Measurements from ENCODE around the gene EVI5L.

The EVI5L gene

GRCh38 chr19:7868671-7869452 is 38.8 kb downstream of the EVI5L start:
- H3K27me3 ChIP-seq (ENCODE audit: control insufficient read depth in 1 of 2, insufficient read depth in 2 of 2, low read length in 2 of 2) = peaks cover 24 to 25% of the 10 kb centered on the region in 2 donors
- H3K9ac ChIP-seq (ENCODE audit: low read length in 2 of 2) = peak overlapping the region; percentile 23 to 36
- no peaks in the 10 kb centered on the region for H3K9me3 ChIP-seq (ENCODE audit: control insufficient read depth in 2 of 2, low read length in 2 of 2)
- no peak overlapping the region for H3K27ac ChIP-seq (ENCODE audit: low read length)
- H3K36me3 ChIP-seq (ENCODE audit: control insufficient read depth in 2 of 2, insufficient read depth in 2 of 2, low read length in 2 of 2) = no peaks in the 10 kb centered on the region
- peaks cover 33% of the 10 kb centered on the region for H3K4me1 ChIP-seq (ENCODE audit: control insufficient read depth, insufficient read depth, low read length)
- peak overlapping the region; percentile 63 to 72 for H3K4me3 ChIP-seq (ENCODE audit: low read length in 2 of 2)

- Histone ChIP-seq H3K27ac (ENCODE audit: low read length) (no peak overlapping the region), H3K4me3 (ENCODE audit: low read length in 2 of 2) (peak overlapping the region in 1 of 2 donors; percentile 72), H3K9me3 (ENCODE audit: control insufficient read depth in 2 of 2, low read length in 2 of 2) (no peaks in the 10 kb centered on the region), H3K9ac (ENCODE audit: low read length in 2 of 2) (no peak overlapping the region), H3K36me3 (ENCODE audit: control insufficient read depth in 2 of 2, insufficient read depth in 2 of 2, low read length in 2 of 2) (no peaks in the 10 kb centered on the region), H3K4me1 (ENCODE audit: control insufficient read depth, insufficient read depth, low read length) (peaks cover 37% of the 10 kb centered on the region), H3K27me3 (ENCODE audit: control insufficient read depth in 1 of 2, insufficient read depth in 2 of 2, low read length in 2 of 2) (peaks cover 26 to 27% of the 10 kb centered on the region in 2 donors)
These were observed 39.5 kb downstream of the EVI5L start for GRCh38 chr19:7869453-7869909.

DNA sequence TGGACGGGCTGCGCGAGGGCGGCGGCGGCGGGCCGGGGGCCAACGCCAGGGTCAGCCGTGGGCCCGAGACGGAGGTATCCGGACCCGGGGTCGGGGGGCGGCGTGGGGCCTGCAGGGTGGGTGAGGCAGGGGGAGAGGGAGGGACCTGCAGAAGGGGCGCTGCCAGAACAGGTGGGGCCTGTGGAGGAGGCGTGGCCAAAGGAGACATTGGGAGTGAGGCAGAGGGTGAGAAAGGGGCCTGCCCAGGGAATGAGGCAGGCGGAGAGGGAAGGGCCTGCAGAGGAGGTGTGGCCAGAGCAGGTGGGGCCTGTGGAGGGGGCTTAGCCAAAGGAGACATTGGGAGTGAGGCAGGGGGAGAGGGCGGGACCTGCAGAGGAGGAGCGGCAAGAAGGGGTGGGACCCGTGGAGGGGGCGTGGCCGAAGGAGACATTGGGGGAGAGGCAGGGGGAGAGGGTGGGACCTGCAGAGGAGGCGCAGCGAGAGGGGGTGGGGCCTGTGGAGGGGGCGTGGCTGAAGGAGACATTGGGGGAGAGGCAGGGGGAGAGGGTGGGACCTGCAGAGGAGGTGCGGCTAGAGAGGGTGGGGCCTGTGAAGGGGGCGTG is 40.0 kb downstream of the EVI5L start:
- no peak overlapping the region for H3K27ac ChIP-seq (ENCODE audit: low read length)
- peaks cover 37% of the 10 kb centered on the region for H3K4me1 ChIP-seq (ENCODE audit: control insufficient read depth, insufficient read depth, low read length)
- no peak overlapping the region for H3K9ac ChIP-seq (ENCODE audit: low read length in 2 of 2)
- H3K9me3 ChIP-seq (ENCODE audit: control insufficient read depth in 2 of 2, low read length in 2 of 2) = no peaks in the 10 kb centered on the region
- no peaks in the 10 kb centered on the region for H3K36me3 ChIP-seq (ENCODE audit: control insufficient read depth in 2 of 2, insufficient read depth in 2 of 2, low read length in 2 of 2)
- peaks cover 29 to 31% of the 10 kb centered on the region in 2 donors for H3K27me3 ChIP-seq (ENCODE audit: control insufficient read depth in 1 of 2, insufficient read depth in 2 of 2, low read length in 2 of 2)
- peak overlapping the region in 1 of 2 donors; percentile 72 for H3K4me3 ChIP-seq (ENCODE audit: low read length in 2 of 2)

GRCh38 chr19:7870571-7871436 is 40.8 kb downstream of the EVI5L start:
- peak overlapping the region in 1 of 2 donors; percentile 71 for H3K4me3 ChIP-seq (ENCODE audit: low read length in 2 of 2)
- H3K27me3 ChIP-seq (ENCODE audit: control insufficient read depth in 1 of 2, insufficient read depth in 2 of 2, low read length in 2 of 2) = peaks cover 29 to 32% of the 10 kb centered on the region in 2 donors
- H3K36me3 ChIP-seq (ENCODE audit: control insufficient read depth in 2 of 2, insufficient read depth in 2 of 2, low read length in 2 of 2) = no peaks in the 10 kb centered on the region
- H3K4me1 ChIP-seq (ENCODE audit: control insufficient read depth, insufficient read depth, low read length) = peaks cover 37% of the 10 kb centered on the region
- H3K27ac ChIP-seq (ENCODE audit: low read length) = no peak overlapping the region
- H3K9ac ChIP-seq (ENCODE audit: low read length in 2 of 2) = no peak overlapping the region
- H3K9me3 ChIP-seq (ENCODE audit: control insufficient read depth in 2 of 2, low read length in 2 of 2) = no peaks in the 10 kb centered on the region

DNA sequence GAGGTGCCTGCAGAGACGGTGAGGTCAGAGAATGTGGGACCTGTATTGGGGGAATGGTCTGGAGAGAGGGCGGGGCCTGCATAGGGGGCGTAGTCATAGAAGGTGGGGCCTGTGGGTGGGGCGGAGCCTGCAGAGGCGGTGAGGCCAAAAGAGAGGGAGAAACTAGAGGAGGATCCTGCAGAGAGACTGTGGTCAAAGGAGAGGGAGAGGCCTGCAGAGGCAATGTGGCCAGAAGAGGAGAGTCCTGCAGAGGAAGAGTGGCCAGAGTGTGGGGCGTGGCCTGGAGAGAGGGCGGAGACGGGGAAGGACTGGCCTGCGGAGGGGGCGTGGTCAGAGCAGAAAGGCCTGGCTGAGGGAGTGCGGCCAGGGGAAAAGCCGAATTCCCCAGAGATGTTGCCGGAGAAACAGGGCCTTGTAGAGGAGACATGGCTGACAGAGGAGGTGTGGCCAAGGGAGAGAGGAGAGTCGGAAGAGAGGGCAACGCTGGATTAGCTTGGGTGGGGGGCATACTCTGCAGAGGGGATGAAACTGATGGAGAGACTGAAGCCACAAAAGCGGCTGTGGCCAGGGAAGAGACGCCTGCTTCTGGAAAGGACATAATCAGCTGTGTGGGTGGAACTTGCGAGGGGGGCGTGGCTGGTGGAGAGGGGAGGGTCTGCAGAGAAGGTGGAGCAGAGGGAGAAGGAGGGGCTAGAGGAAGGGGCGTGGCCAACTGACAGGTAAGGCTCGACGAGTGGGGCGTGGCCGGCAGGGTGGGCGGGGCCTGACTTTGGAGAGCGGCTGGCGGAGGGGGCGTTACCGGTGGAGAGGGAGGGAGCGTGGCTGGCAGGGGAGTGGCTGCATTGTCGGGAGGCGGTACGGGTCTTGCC is 41.7 kb downstream of the EVI5L start:
- H3K36me3 ChIP-seq (ENCODE audit: control insufficient read depth in 2 of 2, insufficient read depth in 2 of 2, low read length in 2 of 2) = no peaks in the 10 kb centered on the region
- H3K27me3 ChIP-seq (ENCODE audit: control insufficient read depth in 1 of 2, insufficient read depth in 2 of 2, low read length in 2 of 2) = peaks cover 27 to 32% of the 10 kb centered on the region in 2 donors
- no peaks in the 10 kb centered on the region for H3K9me3 ChIP-seq (ENCODE audit: control insufficient read depth in 2 of 2, low read length in 2 of 2)
- no peak overlapping the region for H3K27ac ChIP-seq (ENCODE audit: low read length)
- peak overlapping the region; percentile 57 to 71 for H3K4me3 ChIP-seq (ENCODE audit: low read length in 2 of 2)
- no peak overlapping the region for H3K9ac ChIP-seq (ENCODE audit: low read length in 2 of 2)
- peaks cover 37% of the 10 kb centered on the region for H3K4me1 ChIP-seq (ENCODE audit: control insufficient read depth, insufficient read depth, low read length)

DNA sequence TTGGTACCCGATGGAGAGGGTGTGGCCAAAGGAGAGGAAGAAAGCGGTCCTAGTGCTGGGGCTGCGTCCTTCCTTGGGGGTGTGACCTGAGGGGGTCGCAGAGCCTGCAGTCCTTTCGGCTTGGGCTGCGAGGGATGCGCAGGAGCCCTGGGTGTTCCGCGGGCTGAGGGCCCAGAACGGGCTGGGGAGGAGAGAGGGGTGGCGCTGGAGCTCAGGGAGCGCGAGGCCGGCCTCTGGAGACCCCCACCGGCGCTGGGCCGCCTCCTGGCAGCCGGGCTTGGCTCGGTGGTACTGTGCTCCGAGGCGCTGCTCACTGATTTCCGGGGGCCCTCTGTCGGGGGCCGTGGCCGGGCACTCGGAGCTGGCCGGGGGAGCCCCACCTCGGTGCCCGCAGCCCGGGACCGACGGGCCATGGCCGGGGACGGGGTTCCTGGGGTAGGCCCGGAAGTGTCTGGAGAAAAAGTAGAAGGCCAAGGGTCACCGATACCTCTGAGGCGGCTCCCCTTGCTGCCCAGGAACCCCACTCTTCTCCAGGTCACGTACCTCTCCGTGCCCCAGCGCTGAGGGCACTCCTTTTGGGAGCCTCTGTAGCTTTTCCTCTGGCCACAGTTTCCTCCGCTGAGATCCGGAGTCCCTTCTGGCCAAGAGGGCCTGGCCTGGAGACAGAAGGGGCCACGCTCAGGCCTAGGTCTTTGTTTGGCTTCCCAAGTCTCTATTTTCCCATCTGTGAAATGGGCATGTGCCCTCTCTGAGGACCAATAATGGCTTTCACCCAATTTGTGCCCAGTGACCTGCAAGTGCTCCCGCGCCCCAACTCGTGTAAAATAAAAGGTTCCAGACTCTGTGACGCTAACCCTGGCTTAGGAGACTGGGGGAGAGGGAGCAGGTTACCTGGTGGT is 42.5 kb downstream of the EVI5L start:
- Histone ChIP-seq H3K9me3 (ENCODE audit: control insufficient read depth in 2 of 2, low read length in 2 of 2) (no peaks in the 10 kb centered on the region), H3K27ac (ENCODE audit: low read length) (no peak overlapping the region), H3K36me3 (ENCODE audit: control insufficient read depth in 2 of 2, insufficient read depth in 2 of 2, low read length in 2 of 2) (no peaks in the 10 kb centered on the region), H3K4me3 (ENCODE audit: low read length in 2 of 2) (no peak overlapping the region), H3K4me1 (ENCODE audit: control insufficient read depth, insufficient read depth, low read length) (peaks cover 37% of the 10 kb centered on the region), H3K27me3 (ENCODE audit: control insufficient read depth in 1 of 2, insufficient read depth in 2 of 2, low read length in 2 of 2) (peaks cover 18 to 28% of the 10 kb centered on the region in 2 donors), H3K9ac (ENCODE audit: low read length in 2 of 2) (no peak overlapping the region)

GRCh38 chr19:7873304-7874075 is 43.5 kb downstream of the EVI5L start:
- Histone ChIP-seq H3K9me3 (ENCODE audit: control insufficient read depth in 2 of 2, low read length in 2 of 2) (no peaks in the 10 kb centered on the region), H3K9ac (ENCODE audit: low read length in 2 of 2) (no peak overlapping the region), H3K4me3 (ENCODE audit: low read length in 2 of 2) (no peak overlapping the region), H3K27me3 (ENCODE audit: control insufficient read depth in 1 of 2, insufficient read depth in 2 of 2, low read length in 2 of 2) (peaks cover 18 to 28% of the 10 kb centered on the region in 2 donors), H3K36me3 (ENCODE audit: control insufficient read depth in 2 of 2, insufficient read depth in 2 of 2, low read length in 2 of 2) (no peaks in the 10 kb centered on the region), H3K4me1 (ENCODE audit: control insufficient read depth, insufficient read depth, low read length) (peaks cover 34% of the 10 kb centered on the region), H3K27ac (ENCODE audit: low read length) (no peak overlapping the region)

DNA sequence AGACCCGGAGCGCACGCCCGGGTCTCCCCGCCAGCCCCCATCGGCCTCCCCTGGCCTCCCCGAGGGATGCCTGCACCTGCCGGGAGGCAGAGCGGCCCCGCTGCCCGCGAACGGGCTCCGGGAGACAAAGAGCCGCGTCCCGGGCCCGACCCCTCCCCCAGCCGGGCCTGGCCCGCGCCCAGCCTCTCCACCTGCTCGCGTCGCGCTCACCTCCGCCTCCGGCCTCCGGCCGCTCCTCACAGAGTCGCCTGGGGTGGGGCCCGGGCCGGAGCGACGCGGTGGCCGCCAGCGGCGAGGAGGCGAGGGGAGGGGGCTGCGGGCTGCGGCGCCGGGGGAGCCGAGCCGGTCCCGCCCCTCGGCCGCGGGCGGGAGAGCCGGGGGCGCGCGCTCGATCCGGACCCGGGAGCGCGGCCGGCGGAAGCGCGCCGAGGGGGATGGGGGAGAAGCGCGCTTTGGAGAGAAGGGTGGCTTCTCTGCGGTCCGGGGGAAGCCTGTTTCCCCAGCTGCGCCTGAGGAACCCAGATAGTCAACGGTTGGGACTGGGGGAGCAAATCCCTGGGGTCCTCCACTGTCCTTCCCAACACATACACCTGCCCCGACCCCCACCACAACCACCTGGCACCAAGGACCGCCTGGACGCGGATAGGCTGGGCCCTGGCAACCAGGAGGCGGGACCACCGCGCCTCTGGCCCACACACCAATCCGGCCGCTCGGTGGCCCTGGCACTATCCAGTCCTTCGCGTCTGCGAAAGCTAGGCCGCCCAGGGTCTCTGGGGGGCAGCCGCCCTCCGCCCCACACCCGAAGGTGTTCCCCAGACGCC is 44.3 kb downstream of the EVI5L start, which contains the start of gene PRR36:
Gene PRR36, minus strand, starts transcription at position 315 of the 821 bp plus-strand sequence. CDS start 701 bp downstream, outside the sequence.
- Histone ChIP-seq H3K4me1 (ENCODE audit: control insufficient read depth, insufficient read depth, low read length) (peaks cover 26% of the 10 kb centered on the region), H3K4me3 (ENCODE audit: low read length in 2 of 2) (no peak within 1 kb of the TSS), H3K36me3 (ENCODE audit: control insufficient read depth in 2 of 2, insufficient read depth in 2 of 2, low read length in 2 of 2) (no peaks in the 10 kb centered on the region), H3K9ac (ENCODE audit: low read length in 2 of 2) (no peak within 1 kb of the TSS), H3K27me3 (ENCODE audit: control insufficient read depth in 1 of 2, insufficient read depth in 2 of 2, low read length in 2 of 2) (peaks cover 18 to 28% of the 10 kb centered on the region in 2 donors), H3K27ac (ENCODE audit: low read length) (no peak within 1 kb of the TSS), H3K9me3 (ENCODE audit: control insufficient read depth in 2 of 2, low read length in 2 of 2) (no peaks in the 10 kb centered on the region)
